OCI-LY1 (cell line): ENCODE results near the gene RGPD8.

Experiments
- H2AFZ ChIP-seq: fragments of 200-600 bp; sonication (generic), shearing (Covaris generic); 2 replicates; pipeline ENCODE4 v1.6.0; 2014; ENCODE audit warnings: antibody characterized with exemption, mild to moderate bottlenecking, low read length
- H3F3A ChIP-seq: fragments of 200-600 bp; sonication (generic), shearing (Covaris generic); 2 replicates; pipeline ENCODE4 v1.6.0; 2014; ENCODE audit warnings: mild to moderate bottlenecking, antibody characterized with exemption, low read length, moderate library complexity; ENCODE audit not compliant: insufficient read depth
- H3K27ac ChIP-seq: fragments of 200-600 bp; sonication (generic); 2 replicates; pipeline ENCODE4 v1.5.1; 2014; ENCODE audit warnings: low read length, mixed run types, mild to moderate bottlenecking, low read depth; ENCODE audit not compliant: poor library complexity, severe bottlenecking
- H3K27me3 ChIP-seq: fragments of 200-600 bp; sonication (generic); 2 replicates; pipeline ENCODE4 v1.6.0; 2014; ENCODE audit warnings: antibody characterized with exemption, mild to moderate bottlenecking, low read length, moderate library complexity; ENCODE audit not compliant: insufficient read depth
- H3K36me3 ChIP-seq: fragments of 200-600 bp; sonication (generic); 2 replicates; pipeline ENCODE4 v1.6.1; 2014; ENCODE audit warnings: mild to moderate bottlenecking, antibody characterized with exemption, low read length, moderate library complexity, mixed read lengths; ENCODE audit not compliant: insufficient read depth
- H3K4me1 ChIP-seq: fragments of 200-600 bp; sonication (generic); 2 replicates; pipeline ENCODE4 v1.5.1; 2014; ENCODE audit warnings: mild to moderate bottlenecking, low read length, moderate library complexity; ENCODE audit not compliant: insufficient read depth, severe bottlenecking
- H3K4me2 ChIP-seq: fragments of 200-600 bp; sonication (generic), shearing (Covaris generic); 2 replicates; pipeline ENCODE4 v1.6.1; 2014; ENCODE audit warnings: low read length
- H3K4me3 ChIP-seq: fragments of 200-600 bp; sonication (generic); 2 replicates; pipeline ENCODE4 v1.5.1; 2014; ENCODE audit warnings: low read length, low read depth, mild to moderate bottlenecking, mixed read lengths; ENCODE audit not compliant: poor library complexity, severe bottlenecking
- H3K79me2 ChIP-seq: fragments of 200-600 bp; shearing (Covaris generic); 2 replicates; pipeline ENCODE4 v1.6.1; 2016; ENCODE audit warnings: mixed run types, low read length, mixed read lengths; ENCODE audit not compliant: insufficient read depth
- H3K9ac ChIP-seq: fragments of 200-600 bp; sonication (generic), shearing (Covaris generic); 2 replicates; pipeline ENCODE4 v1.6.1; 2014; ENCODE audit warnings: mild to moderate bottlenecking, low read length, mixed read lengths
- H3K9me2 ChIP-seq: fragments of 200-600 bp; sonication (generic), shearing (Covaris generic); 2 replicates; pipeline ENCODE4 v1.6.1; 2014; ENCODE audit warnings: low read depth, mild to moderate bottlenecking, low read length, mixed read lengths
- H3K9me3 ChIP-seq: fragments of 200-600 bp; shearing (Covaris generic); 2 replicates; pipeline ENCODE4 v1.6.1; 2014; ENCODE audit warnings: low read length, mixed read lengths
- H4K20me1 ChIP-seq: fragments of 200-600 bp; sonication (generic), shearing (Covaris generic); 2 replicates; pipeline ENCODE4 v1.6.0; 2016; ENCODE audit warnings: mild to moderate bottlenecking, low read length; ENCODE audit not compliant: insufficient read depth
- EZH2 ChIP-seq: fragments of 200-600 bp; sonication (generic), shearing (Covaris generic); IDR thresholded peaks from 2 replicates; pipeline ENCODE4 v1.8.0; 2017; ENCODE audit warnings: borderline replicate concordance, mixed run types, mild to moderate bottlenecking, antibody characterized with exemption, low read length, moderate library complexity, mixed read lengths
- TF ChIP-seq, protein P1 (sequence below): fragments of 200-600 bp; sonication (generic), shearing (Covaris generic); IDR thresholded peaks from 2 replicates; pipeline ENCODE4 v1.5.1; 2017; ENCODE audit warnings: mild to moderate bottlenecking, antibody characterized with exemption, low read length, moderate library complexity, mixed read lengths

The RGPD8 gene

DNA sequence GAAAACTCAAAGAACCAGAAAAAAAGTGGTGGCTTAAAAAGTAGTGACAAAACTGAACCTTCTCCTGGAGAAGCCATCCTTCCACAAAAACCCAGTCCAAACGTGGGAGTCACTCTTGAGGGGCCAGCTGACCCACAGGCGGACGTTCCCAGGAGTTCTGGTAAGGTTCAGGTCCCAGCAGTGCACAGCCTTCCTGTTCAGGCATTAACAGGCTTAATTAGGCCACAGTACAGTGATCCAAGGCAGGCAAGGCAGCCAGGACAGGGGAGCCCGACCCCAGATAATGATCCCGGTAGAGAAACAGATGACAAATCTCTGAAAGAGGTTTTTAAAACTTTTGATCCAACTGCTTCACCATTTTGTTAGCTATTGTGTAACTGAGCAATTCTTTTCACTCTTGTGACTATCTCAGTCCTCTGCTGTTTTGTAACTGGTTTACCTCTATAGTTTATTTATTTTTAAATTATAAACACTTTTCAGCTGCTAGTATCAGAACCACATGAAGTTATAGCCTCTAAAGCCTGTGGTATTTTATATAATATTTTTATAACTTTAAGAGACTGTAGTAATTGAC lies 101.2 kb downstream of the RGPD8 start:
- H3K27me3 ChIP-seq: no peaks in the 10 kb centered on the region
- H3K9ac ChIP-seq: no peak overlapping the region
- no peak for TF ChIP-seq EZH2
- TF ChIP-seq, protein P1, sequence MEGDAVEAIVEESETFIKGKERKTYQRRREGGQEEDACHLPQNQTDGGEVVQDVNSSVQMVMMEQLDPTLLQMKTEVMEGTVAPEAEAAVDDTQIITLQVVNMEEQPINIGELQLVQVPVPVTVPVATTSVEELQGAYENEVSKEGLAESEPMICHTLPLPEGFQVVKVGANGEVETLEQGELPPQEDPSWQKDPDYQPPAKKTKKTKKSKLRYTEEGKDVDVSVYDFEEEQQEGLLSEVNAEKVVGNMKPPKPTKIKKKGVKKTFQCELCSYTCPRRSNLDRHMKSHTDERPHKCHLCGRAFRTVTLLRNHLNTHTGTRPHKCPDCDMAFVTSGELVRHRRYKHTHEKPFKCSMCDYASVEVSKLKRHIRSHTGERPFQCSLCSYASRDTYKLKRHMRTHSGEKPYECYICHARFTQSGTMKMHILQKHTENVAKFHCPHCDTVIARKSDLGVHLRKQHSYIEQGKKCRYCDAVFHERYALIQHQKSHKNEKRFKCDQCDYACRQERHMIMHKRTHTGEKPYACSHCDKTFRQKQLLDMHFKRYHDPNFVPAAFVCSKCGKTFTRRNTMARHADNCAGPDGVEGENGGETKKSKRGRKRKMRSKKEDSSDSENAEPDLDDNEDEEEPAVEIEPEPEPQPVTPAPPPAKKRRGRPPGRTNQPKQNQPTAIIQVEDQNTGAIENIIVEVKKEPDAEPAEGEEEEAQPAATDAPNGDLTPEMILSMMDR: no peak
- H3K9me3 ChIP-seq: no peaks in the 10 kb centered on the region
- H3K79me2 ChIP-seq: no peaks in the 10 kb centered on the region
- no peak overlapping the region for H3K4me3 ChIP-seq
- no peak overlapping the region for H2AFZ ChIP-seq
- H3K36me3 ChIP-seq: no peaks in the 10 kb centered on the region; the same call in 1 of the 2 replicates
- H3K4me2 ChIP-seq: no peak overlapping the region
- H3K27ac ChIP-seq: no peak overlapping the region
- H3F3A ChIP-seq: no peaks in the 10 kb centered on the region
- no peaks in the 10 kb centered on the region for H3K4me1 ChIP-seq
- no peaks in the 10 kb centered on the region for H4K20me1 ChIP-seq
- H3K9me2 ChIP-seq: no peaks in the 10 kb centered on the region

DNA sequence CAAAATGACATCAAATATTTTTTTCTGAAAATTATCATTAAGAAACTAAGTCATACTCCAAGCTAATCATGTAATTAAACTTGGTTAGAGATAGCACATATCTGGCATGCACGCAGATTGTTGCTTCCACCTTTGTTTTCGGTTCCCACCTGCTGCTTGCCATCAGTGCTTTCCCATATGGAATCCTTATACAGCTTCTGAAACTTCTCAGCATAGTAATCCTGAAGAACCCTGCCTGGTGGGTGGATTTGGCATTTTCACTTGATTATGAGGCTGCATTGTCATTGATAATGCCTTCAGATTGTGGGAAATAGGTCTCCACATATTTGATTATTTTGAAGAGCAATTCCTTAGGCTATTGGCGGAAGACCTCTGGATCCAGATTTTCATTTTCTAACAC lies 110.5 kb downstream of the RGPD8 start:
- Histone ChIP-seq H3F3A (no peaks in the 10 kb centered on the region), H3K27me3 (no peaks in the 10 kb centered on the region), H4K20me1 (no peaks in the 10 kb centered on the region), H3K9me3 (no peaks in the 10 kb centered on the region), H2AFZ (no peak overlapping the region), H3K4me2 (no peak overlapping the region), H3K4me1 (no peaks in the 10 kb centered on the region), H3K27ac (no peak overlapping the region), H3K9ac (no peak overlapping the region), H3K4me3 (no peak overlapping the region), H3K36me3 (no peaks in the 10 kb centered on the region), H3K9me2 (no peaks in the 10 kb centered on the region), H3K79me2 (no peaks in the 10 kb centered on the region)
- TF ChIP-seq, protein P1: no peak
- no peak for TF ChIP-seq EZH2

DNA sequence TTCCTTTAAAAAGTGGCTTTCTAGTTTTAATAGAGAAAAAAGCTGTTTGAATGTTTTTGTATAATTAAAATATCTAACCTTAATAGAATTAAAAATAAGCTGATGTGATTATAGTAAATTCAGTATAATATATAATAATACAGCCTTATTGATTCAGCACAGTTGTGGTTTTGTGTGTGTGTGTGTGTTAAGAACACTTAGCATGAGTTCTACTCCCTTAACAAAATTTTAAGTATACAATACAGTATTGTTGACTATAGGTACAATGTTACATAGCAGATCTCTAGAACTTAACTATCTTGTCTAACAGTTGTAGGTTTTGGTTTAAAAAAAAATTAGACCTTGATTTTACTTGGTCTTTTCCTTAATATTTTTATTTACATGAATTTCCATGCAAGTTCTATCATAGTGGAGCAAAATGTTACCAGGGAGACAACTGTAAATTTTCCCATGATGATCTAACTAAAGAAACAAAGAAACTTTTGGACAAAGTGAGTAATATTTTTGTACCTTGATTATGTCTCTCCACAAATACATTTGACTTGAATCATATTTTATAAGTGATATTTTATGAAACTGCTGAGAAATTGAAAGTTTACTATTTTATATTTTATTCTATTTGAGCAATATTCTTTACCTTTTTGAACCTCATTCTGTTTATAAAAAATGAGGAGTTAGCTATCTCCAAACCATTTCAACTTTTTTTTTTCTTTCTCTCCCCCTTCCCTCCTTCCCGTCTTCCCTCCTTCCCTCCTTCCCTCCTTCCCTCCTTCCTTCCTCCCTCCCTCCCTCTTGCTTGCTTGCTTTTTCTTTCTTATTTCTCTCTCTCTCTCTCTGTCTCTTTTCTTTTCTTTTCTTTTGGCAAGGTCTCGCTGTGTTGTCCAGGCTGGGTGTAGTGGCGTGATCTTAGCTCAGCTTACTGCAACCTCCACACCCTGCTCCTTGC lies 111.8 kb downstream of the RGPD8 start:
- Histone ChIP-seq H3K9me3 (no peaks in the 10 kb centered on the region), H3K79me2 (no peaks in the 10 kb centered on the region), H2AFZ (no peak overlapping the region), H4K20me1 (no peaks in the 10 kb centered on the region), H3K4me1 (no peaks in the 10 kb centered on the region), H3K27ac (no peak overlapping the region), H3K4me3 (no peak overlapping the region), H3K9ac (no peak overlapping the region), H3K4me2 (no peak overlapping the region), H3K9me2 (no peaks in the 10 kb centered on the region), H3F3A (no peaks in the 10 kb centered on the region), H3K27me3 (no peaks in the 10 kb centered on the region), H3K36me3 (no peaks in the 10 kb centered on the region)
- TF ChIP-seq EZH2: no peak
- TF ChIP-seq, protein P1: no peak
